Gastrocnemius medialis (tissue), 4 donors: ENCODE measurements around the gene MTFMT.
A peak's percentile ranks its signal among the peaks of the same experiment; 100 is the strongest.

Source experiments
- POLR2A ChIP-seq, 2 donors: fragments of 450-650 bp; IDR thresholded peaks; one replicate each; pipeline ENCODE4 v1.6.1; 2017; ENCODE audit warnings: antibody characterized with exemption in 2 of 2, mild to moderate bottlenecking in 2 of 2, moderate library complexity in 2 of 2
- TF ChIP-seq, protein P1 (sequence below), 5 experiments: fragments of 450-650 bp in 3 of 5; fragments of 200-600 bp in 2 of 5; sonication (generic) in 2 of 5; IDR thresholded peaks in 4 of 5; conservative IDR thresholded peaks in 1 of 5; 1 replicate in 4 of 5; 2 replicates in 1 of 5; pipeline ENCODE4 v1.5.1; 2016 to 2019; ENCODE audit warnings: antibody characterized with exemption in 5 of 5, mild to moderate bottlenecking in 3 of 5, moderate library complexity in 3 of 5

DNA sequence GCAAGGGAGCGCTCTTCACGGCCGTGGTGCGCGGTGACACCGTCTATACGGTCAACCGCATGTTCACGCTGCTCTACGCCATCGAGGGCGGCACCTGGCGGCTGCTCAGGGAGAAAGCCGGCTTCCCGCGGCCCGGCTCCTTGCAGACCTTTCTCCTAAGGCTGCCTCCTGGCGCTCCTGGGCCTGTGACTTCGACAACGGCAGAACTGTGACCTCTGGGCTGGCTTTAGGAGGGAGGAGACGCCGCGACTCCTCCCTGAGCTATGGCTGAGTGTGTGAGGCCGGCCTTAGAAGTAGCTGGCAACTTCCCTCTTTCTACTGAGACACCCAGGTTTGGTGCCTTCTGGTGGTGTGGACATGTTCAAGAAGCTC is 48.5 kb upstream of the MTFMT start:
- TF ChIP-seq, protein P1, sequence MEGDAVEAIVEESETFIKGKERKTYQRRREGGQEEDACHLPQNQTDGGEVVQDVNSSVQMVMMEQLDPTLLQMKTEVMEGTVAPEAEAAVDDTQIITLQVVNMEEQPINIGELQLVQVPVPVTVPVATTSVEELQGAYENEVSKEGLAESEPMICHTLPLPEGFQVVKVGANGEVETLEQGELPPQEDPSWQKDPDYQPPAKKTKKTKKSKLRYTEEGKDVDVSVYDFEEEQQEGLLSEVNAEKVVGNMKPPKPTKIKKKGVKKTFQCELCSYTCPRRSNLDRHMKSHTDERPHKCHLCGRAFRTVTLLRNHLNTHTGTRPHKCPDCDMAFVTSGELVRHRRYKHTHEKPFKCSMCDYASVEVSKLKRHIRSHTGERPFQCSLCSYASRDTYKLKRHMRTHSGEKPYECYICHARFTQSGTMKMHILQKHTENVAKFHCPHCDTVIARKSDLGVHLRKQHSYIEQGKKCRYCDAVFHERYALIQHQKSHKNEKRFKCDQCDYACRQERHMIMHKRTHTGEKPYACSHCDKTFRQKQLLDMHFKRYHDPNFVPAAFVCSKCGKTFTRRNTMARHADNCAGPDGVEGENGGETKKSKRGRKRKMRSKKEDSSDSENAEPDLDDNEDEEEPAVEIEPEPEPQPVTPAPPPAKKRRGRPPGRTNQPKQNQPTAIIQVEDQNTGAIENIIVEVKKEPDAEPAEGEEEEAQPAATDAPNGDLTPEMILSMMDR (IDR thresholded peaks at IDR 0.05 in 4 of 5, conservative IDR thresholded peaks at IDR 0.05 in 1 of 5): peak; percentile 49 to 80 (median 66)
- no peak for TF ChIP-seq POLR2A (IDR thresholded peaks at IDR 0.05)
